GM20431 (cell line): ENCODE measurements around the gene HLA-DQB1.
"Not testable (repeated sequence)": the region's sequence is repeated elsewhere in the genome, so short reads cannot be mapped to it uniquely, and the experiment has no call there.

ENCODE experiments used
- in situ Hi-C: fragments of 300-500 bp; cut with MseI, MboI; formaldehyde crosslinking; loops from one replicate; pipeline ENCODE4 v1.15.0; 2020; ENCODE audit warnings: low sequenced_read_pairs; ENCODE audit not compliant: unreplicated experiment

Gene HLA-DQB1

DNA sequence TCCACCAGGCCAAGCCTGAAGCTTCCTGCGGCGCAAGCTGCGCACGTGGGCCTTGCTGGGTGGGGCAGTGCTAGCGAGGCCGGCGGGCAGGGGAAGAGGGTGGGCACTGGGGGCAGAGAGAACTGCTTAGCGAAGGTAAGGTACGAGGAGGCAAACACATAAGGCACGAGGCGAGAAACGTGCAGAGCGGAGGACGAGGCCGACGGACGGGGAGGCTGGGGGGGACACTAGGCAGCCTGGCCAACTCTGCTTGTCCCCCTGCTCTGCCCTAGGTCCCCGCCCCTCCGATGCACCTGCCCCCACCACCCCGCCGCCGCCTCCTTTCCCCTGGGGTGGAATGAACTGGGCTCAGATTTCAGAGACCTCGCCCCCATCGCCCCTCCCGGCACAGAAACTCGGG, 2.1 kb downstream of the HLA-DQB1 start:
- in situ Hi-C loops = no loop called here

DNA sequence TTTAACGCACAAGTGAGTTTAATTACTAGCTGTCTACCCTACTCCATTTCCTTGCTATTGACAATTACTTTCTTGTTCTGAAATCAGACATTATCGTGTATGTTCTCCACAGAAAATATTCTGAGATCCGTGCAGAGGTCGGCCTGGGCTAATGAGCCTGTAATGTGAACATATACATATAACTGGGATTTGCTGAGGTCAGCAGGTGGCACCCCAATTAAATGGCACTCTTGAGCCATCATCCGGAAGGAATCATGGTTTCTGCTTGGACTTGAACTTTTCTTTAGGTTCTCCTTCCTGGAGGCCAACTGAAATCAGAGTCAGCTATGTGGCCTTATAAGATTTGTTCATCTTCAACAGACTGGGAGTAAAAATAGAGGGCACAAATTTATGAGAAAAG, 3.6 kb downstream of the HLA-DQB1 start:
- in situ Hi-C loops = no loop called here

DNA sequence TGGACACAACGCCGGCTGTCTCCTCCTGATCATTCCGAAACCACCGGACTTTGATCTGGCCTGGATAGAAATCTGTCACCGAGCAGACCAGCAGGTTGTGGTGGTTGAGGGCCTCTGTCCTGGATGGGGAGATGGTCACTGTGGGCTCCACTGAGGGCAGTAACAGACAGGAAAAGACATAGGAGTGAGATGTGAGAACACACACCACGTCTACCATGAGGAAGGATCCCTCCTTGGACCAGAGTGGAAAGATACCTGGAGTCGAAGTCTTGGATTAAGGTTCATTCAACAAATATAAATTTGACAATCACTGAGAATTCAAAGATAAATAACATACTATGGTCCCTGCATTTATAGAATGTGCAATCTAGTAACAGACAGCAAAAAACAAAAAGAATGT, 4.4 kb downstream of the HLA-DQB1 start:
- in situ Hi-C loops = no loop called here

DNA sequence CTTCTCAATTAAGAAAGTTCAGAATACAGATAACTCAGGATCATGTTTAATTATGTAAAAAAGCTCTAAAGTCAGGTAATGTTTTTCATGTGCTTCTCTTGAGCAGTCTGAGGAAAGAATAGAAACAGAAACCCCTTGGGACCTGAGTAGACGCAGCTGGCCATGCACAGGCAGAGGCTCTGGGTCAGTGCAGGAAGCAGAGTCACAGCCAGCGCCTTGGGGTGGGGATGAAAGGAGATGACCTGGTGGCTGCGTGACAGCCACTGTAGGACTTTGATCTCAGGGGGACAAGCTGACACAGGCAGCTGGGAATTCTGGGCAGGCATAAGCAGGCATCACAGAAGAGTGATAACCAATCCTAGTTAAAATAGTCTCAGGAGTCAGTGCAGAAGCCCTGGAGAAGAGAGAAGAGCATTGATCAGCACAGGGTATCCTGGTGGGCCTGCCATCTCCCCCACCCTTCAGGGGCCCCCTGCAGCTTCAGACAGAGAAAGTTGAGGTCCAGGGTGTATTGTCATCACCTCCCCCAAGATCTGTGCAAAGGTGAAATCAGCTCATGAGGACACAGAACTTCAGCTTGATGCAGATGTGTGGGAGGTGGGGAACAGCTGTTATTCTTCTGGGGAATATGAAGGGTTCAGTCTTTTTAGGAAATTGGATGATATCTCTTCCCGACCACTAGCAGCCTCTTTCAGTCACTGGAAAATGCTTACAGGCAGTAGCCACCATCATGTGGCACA, 6.4 kb downstream of the HLA-DQB1 start:
- in situ Hi-C loops = no loop called here

DNA sequence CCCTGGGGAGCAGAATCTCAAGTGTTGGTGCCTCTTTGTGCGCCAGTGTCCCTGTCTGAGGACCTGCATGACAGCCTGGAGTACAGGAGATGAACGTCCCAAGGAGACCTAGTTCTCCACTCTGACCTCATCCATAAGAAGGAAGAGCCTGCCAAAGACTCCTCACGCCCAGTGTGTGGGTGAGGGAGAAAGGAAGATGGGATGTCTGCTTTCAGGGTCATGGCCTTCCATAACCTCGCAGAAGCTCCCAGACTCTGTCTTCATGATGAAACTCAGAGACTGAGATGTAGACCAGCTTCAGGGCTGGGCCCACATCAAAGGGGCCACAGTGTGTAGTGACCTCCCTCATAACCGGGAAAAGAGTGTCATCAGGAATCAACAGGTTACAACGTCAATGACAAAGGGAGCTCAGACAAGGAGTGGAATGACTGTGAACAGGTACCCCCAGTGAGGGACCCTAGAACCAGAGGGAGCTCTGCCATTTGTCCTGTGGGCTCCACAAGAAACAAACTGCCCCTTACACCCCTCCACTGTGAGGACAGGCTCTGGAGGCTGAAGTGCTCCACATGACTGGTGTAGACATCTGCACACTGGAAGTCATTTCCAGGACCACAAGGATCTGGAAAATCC, 8.1 kb downstream of the HLA-DQB1 start:
- in situ Hi-C loops = no loop called here

DNA sequence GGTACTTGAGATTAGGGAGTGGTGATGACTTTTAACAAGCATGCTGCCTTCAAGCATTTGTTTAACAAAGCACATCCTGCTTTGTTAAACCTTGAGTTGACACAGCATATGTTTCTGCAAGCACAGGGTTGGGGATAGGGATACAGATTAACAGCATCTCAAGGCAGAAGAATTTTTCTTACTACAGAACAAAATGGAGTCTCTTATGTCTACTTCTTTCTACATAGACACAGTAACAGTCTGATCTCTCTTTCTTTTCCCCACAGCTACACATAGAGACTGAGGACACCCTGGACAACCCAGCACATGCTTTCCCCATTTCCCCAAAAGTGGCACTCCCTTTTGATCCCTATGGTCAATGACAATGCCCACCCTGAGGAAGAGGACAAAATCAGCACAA, 8.6 kb downstream of the HLA-DQB1 start:
- in situ Hi-C loops = not testable (repeated sequence)

DNA sequence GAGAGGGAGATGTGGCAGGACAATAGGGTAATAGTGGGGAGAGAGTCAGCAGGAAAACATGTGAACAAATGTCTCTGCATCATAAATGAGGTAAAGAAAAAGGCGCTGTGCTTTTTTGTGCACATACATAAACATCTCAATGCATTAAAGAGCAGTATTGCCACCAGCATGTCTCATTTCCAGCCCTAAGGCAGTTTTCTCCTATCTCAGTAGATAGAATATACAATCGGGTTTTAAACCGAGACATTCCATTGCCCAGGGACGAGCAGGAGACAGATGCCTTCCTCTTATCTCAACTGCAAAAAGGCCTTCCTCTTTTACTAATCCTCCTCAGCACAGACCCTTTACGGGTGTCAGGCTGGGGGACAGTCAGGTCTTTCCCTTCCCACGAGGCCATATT, 9.1 kb downstream of the HLA-DQB1 start:
- in situ Hi-C loops = not testable (repeated sequence)

DNA sequence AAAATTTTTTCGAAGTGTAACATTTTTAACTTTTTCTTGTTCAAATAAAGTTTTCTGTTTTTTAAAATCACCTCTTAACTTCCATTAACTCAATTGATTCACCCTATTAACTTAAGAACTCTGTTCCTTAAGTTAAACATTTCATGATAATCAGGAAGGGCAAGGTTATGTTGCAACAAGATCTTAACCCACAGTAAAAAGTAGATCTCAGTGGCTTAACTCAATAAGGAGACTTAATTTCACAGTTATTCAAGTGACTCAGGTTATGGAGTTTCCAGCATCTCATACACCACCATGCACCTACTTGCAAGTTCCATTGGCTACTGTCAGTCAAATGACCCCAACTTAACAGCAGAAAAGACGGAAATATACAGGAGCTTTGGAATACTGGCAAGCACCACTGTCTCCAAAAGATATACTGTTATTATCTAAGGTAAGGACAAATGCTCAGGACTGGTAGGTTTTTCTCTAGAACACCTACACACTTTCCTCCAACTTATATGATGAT, 11.2 kb downstream of the HLA-DQB1 start:
- in situ Hi-C loops = no loop called here

DNA sequence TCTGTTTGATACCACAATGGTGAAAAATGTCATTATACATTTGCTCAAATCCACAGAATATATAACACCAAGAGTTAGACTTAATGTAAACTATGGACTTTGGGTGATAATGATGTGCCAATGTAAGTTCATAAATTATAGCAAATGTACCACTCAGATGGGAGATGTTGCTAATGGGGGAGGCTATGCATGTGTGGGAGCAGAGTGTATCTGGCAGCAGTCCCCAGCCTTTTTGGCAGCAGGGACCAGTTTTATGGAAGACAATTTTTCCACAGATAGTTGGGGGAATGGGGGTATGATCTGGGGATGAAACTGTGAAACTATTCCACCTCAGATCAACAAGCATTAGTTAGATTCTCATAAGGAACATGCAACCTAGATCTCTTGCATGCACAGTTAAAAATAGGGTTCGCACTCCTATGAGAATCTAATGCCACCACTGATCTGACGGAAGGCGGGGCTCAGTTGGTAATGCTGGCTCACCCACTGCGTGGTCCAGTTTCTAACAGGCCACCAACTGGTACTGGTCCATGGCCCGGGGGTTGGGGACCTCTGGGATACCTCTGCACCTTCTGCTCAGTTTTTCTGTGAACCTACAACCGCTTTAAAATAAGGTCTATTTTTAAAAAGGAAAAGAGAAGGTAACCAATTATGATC, 21.3 kb downstream of the HLA-DQB1 start:
- in situ Hi-C loops = no loop called here

DNA sequence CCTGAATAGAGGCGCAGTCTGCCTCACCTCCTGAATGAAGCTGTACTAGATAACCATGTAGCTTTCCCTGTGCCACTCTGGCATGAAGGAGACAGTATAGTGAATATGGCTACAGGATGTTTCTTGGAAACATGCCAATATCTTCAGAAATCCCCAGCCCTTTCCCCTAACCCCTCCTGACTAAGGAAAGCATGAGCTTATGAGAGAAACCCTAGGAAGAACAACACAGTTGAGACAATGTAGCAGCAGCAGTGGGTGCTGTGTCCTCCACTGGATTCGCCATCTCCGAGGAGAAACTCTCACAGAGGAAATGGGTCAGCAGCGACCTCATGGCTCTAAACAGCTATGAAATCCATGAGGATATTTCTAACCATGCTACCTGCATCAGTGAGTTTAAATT, 22.6 kb downstream of the HLA-DQB1 start:
- in situ Hi-C loops = no loop called here

DNA sequence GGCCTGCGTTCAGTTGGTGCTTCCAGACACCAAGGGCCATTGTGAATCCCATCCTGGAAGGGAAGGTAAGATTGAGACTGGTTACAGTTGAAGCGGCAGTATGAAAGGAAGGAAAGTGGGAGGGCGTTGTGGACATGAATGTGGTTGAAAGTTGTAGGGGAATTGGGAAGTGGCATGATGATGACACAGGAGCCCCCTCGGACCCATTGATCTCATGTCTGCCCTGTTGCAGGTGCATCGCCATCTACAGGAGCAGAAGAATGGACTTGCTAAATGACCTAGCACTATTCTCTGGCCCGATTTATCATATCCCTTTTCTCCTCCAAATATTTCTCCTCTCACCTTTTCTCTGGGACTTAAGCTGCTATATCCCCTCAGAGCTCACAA, 23.7 kb downstream of the HLA-DQB1 start:
- in situ Hi-C loops = no loop called here

DNA sequence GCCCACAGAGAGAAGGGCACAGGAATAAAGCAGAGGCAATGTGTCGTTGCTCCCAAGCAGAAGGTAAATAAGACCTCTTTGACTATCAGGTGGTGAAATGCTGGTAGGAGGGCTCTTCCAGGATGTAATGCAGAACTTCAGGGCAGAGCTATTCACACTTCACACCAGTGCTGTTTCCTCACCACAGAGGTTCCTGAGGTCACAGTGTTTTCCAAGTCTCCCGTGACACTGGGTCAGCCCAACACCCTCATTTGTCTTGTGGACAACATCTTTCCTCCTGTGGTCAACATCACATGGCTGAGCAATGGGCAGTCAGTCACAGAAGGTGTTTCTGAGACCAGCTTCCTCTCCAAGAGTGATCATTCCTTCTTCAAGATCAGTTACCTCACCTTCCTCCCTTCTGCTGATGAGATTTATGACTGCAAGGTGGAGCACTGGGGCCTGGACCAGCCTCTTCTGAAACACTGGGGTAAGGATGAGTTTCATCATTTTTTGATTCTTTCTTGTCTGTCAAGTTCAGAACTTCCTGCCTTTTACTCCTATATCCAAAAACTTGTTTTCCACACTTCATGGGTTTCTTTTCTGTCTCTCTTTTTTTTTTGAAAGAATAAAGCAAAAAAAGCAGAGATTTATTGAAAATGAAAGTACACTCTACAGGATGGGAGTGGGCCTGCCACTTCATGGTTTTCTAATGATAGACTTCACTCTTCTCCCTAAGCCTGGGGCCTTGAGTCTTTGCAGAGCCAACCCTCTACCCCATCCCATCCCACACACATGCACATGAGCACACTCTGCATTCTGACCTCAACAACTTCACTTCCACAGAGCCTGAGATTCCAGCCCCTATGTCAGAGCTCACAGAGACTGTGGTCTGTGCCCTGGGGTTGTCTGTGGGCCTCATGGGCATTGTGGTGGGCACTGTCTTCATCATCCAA, 24.4 kb downstream of the HLA-DQB1 start:
- in situ Hi-C loops = not testable (repeated sequence)

DNA sequence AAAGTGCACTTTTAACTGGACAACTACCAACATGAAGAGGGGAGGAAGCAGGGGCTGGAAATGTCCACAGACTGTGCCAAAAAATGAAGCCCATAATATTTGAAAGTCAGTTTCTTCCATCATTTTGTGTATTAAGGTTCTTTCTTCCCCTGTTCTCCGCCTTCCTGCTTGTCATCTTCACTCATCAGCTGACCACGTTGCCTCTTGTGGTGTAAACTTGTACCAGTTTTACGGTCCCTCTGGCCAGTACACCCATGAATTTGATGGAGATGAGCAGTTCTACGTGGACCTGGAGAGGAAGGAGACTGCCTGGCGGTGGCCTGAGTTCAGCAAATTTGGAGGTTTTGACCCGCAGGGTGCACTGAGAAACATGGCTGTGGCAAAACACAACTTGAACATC, 25.3 kb downstream of the HLA-DQB1 start:
- in situ Hi-C loops = no loop called here

DNA sequence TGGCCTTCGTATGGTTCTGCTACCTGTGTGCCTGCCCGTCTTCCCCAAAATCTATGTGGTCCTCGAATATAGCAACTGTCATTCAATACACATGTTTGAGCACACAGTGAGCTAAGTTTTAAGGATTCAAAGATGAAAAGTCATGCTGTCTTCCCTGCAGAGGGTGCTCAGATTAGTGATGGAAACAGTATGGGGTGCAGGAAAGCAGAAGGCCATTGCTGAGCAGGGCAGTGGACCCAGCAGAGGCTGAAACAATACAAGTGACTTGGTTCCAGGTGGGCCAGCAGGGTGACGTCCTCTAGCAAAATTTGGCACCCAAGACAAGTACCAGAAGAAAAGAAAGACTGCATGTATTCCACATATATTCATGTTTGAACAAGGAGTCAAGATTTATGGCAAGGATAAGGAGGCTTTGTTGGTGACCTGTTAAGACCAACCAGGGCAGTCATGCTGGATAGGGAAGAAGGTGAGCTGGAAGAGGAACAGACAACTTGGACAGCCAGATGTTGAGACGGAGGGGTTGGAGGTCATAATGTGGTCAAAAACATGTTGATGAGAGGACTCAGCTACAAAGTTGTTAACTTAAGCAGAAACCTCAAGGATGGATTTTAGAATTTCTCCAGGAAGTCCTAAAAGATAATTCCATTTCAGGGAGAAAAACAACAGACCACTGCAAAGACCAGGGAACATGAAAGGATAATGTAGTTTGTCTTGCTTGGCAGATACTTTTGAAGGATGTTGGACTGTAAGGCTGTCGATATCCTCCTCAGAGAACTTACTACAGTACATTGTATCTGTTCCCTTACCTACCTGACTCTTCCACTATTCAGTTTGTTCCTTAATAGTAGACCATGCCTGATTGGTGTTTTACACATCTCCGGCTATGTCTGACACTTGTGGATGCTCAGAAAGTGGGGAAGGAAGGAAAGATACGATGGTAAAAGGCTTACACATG, 26.7 kb downstream of the HLA-DQB1 start:
- in situ Hi-C loops = no loop called here

DNA sequence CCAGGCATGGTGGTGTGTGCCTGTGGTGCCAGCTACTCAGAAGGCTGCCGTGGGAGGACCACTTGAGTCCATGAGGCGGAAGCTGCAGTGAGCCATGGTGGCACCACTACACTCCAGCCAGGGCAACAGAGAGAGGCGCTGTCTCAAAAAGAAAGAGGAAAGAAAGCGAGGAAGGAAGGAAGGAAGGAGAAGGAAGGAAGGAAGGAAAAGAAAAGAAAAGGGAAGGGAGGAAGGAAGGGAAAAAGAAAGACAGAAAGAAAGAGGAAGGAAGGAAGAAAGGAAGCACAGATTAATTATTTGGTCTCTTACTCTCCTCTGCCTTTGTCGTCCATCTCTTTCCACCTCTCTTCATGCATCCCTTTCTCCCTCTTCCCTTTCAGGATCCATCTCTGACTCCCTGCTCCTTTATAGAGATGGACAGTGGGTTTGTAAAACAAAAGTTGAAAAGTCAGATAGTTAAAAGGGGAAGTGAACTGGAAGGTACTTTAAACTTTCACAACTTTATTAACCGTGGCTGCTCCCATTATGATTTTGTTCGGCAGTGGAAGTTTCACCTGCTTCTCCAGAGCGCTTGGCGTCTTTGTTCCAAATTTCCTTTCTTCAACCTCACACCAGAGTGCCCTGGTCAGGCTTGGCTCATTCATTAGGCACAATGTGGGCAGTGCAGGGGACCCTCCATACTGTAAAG, 27.8 kb downstream of the HLA-DQB1 start:
- in situ Hi-C loops = no loop called here

DNA sequence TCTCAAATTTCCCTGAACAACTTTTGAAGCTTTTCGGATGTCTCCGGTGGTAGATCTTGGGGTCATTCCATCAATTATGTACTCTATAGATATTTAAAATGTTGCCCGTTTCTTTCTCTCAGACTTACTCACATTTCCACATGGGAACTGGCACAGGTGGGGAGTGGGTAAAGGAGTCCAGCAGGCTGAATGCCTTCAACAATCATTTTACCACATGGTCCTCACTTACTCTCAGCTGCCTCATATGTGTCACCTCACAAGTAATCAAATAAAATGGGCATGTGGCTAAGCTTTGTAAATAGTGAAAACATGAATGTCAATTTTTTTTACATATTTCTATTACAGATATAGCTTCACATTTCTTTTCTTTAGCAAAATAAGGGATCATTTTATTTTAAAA, 28.6 kb downstream of the HLA-DQB1 start:
- in situ Hi-C loops = no loop called here

DNA sequence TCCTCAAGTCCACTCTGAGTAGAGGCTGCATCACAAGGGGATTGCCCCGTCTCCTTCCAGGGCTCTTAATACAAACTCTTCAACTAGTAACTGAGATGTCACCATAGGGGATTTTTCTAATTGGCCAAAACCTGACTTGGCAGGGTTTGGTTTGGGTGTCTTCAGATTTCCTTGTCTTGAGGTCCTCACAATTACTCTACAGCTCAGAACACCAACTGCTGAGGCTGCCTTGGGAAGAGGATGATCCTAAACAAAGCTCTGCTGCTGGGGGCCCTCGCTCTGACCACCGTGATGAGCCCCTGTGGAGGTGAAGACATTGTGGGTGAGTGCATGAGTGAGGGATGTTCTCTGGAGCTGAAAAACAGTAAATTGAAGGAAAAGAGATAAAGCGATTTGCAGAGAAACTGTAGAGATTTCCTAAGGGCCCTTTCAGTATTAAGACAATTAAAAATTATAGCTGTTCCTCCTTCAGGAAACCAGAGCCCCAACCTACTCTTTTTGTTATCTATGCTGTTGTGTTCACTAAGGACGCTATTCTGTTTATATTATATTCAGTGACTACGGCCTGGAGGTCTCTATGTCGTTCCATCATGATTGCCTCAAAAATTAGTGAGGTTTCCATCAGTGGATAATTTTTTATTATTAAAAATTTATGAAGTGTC, 29.1 kb downstream of the HLA-DQB1 start, which contains the start of gene HLA-DQA1:
HLA-DQA1 (plus strand) TSS at position 188 of the 662 bp plus-strand sequence; CDS start at position 241, 53 bp downstream.
- in situ Hi-C loops = no loop called here
